Measurements from ENCODE around the gene ADPRHL1. TPM values are rescaled to one million over a fixed set of nuclear protein-coding genes. Genes with fewer than 3 reads are reported as not detected.
A peak's percentile ranks its signal among the peaks of the same experiment; 100 is the strongest.

ADPRHL1 gene
- total RNA-seq, 2 donors from 2014 or later: 1.6 to 2.9 TPM

DNA sequence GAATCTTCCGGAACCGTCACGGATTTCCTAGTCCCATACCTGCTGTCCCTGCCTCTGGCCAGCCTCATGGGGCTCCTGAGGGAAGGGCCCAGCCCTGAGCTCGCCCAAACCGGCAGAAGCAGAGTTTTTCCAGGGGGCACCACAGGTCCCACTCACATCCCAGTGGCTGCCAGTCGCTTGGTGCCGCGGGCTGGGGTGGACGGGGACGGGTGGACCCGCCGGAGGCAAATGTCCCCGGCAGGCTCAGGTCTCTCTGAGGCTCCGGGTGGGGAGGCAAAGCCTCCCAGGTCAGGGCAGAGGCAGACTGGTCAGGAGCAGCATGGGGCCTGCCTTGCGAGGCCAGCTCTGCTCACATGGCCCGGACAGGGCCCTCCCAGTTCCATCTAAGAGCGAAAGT is 24.8 kb downstream of the ADPRHL1 start:
- H3K36me3 Mint-ChIP-seq (ENCODE audit: low read depth): peaks cover 8% of the 10 kb centered on the region
- Histone ChIP-seq H3K4me3 (ENCODE audit: low read length) (no peak overlapping the region), H3K27me3 (ENCODE audit: control insufficient read depth, insufficient read depth, low read length, poor library complexity, severe bottlenecking) (no peaks in the 10 kb centered on the region), H3K4me1 (ENCODE audit: control insufficient read depth, insufficient read depth, low read length) (no peaks in the 10 kb centered on the region), H3K27ac (ENCODE audit: low read depth, low read length) (no peak overlapping the region), H3K9ac (ENCODE audit: extremely low read depth, low read length, poor library complexity, severe bottlenecking) (no peak overlapping the region), H3K36me3 (ENCODE audit: control insufficient read depth, insufficient read depth, low read length) (no peaks in the 10 kb centered on the region), H3K9me3 (ENCODE audit: control insufficient read depth, low read length) (no peaks in the 10 kb centered on the region)
- H3K9me3 Mint-ChIP-seq: no peaks in the 10 kb centered on the region
- H3K27me3 Mint-ChIP-seq (ENCODE audit: insufficient read depth): no peaks in the 10 kb centered on the region
- H3K4me1 Mint-ChIP-seq: no peaks in the 10 kb centered on the region
- WGBS, 2 experiments (ENCODE audit: insufficient coverage in 1 of 2, insufficient read length in 1 of 2): 95 to 100% methylated on average over 1 to 17 of the region's 17 CpGs
- TF ChIP-seq, protein P1, sequence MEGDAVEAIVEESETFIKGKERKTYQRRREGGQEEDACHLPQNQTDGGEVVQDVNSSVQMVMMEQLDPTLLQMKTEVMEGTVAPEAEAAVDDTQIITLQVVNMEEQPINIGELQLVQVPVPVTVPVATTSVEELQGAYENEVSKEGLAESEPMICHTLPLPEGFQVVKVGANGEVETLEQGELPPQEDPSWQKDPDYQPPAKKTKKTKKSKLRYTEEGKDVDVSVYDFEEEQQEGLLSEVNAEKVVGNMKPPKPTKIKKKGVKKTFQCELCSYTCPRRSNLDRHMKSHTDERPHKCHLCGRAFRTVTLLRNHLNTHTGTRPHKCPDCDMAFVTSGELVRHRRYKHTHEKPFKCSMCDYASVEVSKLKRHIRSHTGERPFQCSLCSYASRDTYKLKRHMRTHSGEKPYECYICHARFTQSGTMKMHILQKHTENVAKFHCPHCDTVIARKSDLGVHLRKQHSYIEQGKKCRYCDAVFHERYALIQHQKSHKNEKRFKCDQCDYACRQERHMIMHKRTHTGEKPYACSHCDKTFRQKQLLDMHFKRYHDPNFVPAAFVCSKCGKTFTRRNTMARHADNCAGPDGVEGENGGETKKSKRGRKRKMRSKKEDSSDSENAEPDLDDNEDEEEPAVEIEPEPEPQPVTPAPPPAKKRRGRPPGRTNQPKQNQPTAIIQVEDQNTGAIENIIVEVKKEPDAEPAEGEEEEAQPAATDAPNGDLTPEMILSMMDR (conservative IDR thresholded peaks at IDR 0.05): no peak
- DNase-seq: peak; percentile 52
- peak overlapping the region; percentile 44 for H3K27ac Mint-ChIP-seq
- no peak overlapping the region for H3K4me3 Mint-ChIP-seq

DNA sequence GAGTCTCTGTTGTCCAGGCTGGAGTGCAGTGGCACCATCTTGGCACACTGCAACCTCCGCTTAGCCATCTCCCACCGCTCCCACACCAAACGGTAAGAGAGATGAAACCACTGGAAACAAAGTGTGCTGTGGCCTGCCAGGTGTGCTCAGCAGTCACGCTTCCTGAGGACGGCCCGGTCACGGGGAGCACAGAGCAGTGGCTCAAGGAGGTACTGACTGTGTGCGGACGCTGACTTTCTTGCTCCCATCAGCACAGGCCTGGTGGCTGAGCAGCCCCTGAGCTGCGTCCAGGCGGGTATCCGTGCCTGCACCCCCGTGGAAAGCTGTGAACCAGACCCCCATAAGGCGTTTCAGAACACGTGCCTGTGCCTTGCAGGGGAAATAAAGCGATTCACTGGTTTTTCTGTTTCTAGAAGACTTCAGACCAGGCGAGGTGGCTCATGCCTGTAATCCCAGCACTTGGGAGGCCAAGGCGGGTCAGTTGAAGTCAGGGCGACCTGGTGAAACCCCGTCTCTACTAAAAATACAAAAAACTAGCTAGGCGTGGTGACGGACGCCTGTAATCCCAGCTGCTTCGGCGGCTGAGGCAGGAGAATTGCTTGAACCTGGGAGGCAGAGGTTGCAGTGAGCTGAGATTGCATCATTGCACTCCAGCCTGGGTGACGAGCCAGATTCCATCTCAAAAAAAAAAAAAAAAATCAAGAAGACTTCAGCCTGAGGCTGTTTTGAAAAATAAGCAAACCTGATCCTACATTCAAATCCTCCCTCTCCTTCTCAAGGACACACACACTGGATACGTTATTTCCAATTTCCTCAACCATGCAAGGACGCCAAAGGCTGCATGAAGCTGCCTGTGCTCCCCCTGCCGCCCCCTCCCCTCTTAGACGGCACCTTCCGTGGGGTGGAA is 25.5 kb downstream of the ADPRHL1 start:
- TF ChIP-seq, protein P1 (conservative IDR thresholded peaks at IDR 0.05): no peak
- peak; percentile 43 for DNase-seq
- no peaks in the 10 kb centered on the region for H3K4me1 Mint-ChIP-seq
- 88 to 93% methylated on average over 26 to 31 of the region's 31 CpGs for WGBS, 2 experiments (ENCODE audit: insufficient coverage in 1 of 2, insufficient read length in 1 of 2)
- H3K4me3 Mint-ChIP-seq: no peak overlapping the region
- no peak overlapping the region for H3K27ac ChIP-seq (ENCODE audit: low read depth, low read length)
- no peaks in the 10 kb centered on the region for H3K36me3 ChIP-seq (ENCODE audit: control insufficient read depth, insufficient read depth, low read length)
- no peaks in the 10 kb centered on the region for H3K9me3 ChIP-seq (ENCODE audit: control insufficient read depth, low read length)
- no peaks in the 10 kb centered on the region for H3K9me3 Mint-ChIP-seq
- H3K4me1 ChIP-seq (ENCODE audit: control insufficient read depth, insufficient read depth, low read length): no peaks in the 10 kb centered on the region
- H3K27me3 ChIP-seq (ENCODE audit: control insufficient read depth, insufficient read depth, low read length, poor library complexity, severe bottlenecking): no peaks in the 10 kb centered on the region
- no peaks in the 10 kb centered on the region for H3K27me3 Mint-ChIP-seq (ENCODE audit: insufficient read depth)
- no peak overlapping the region for H3K4me3 ChIP-seq (ENCODE audit: low read length)
- peak overlapping the region; percentile 44 for H3K27ac Mint-ChIP-seq
- H3K36me3 Mint-ChIP-seq (ENCODE audit: low read depth): peaks cover 8% of the 10 kb centered on the region
- no peak overlapping the region for H3K9ac ChIP-seq (ENCODE audit: extremely low read depth, low read length, poor library complexity, severe bottlenecking)

DNA sequence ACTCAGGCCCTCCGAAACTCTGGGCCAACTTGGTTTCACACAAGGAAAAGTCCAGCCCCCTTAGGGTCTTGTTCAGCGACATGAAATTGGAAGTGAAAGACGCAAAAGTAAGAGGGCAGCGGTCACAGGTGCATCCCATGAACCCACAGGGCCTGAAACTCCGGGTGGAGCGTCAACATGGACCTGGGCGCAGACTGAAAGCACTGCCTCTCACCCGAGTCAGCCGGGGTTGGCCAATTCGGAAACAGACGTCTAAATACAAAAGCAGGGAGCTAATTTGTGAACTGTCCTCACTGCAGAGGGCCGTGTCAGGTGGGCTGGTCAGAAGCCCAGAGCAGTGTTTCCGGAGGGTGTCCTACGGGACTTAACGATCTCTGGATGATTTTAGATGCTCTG is 26.7 kb downstream of the ADPRHL1 start:
- peak; percentile 44 for DNase-seq
- Mint-ChIP-seq H3K9me3 (no peaks in the 10 kb centered on the region), H3K27ac (no peak overlapping the region), H3K4me1 (no peaks in the 10 kb centered on the region), H3K36me3 (ENCODE audit: low read depth) (peaks cover 8% of the 10 kb centered on the region), H3K4me3 (no peak overlapping the region), H3K27me3 (ENCODE audit: insufficient read depth) (no peaks in the 10 kb centered on the region)
- no peak overlapping the region for H3K4me3 ChIP-seq (ENCODE audit: low read length)
- no peaks in the 10 kb centered on the region for H3K36me3 ChIP-seq (ENCODE audit: control insufficient read depth, insufficient read depth, low read length)
- no peaks in the 10 kb centered on the region for H3K4me1 ChIP-seq (ENCODE audit: control insufficient read depth, insufficient read depth, low read length)
- H3K27me3 ChIP-seq (ENCODE audit: control insufficient read depth, insufficient read depth, low read length, poor library complexity, severe bottlenecking): no peaks in the 10 kb centered on the region
- no peak overlapping the region for H3K9ac ChIP-seq (ENCODE audit: extremely low read depth, low read length, poor library complexity, severe bottlenecking)
- TF ChIP-seq, protein P1 (conservative IDR thresholded peaks at IDR 0.05): no peak
- no peak overlapping the region for H3K27ac ChIP-seq (ENCODE audit: low read depth, low read length)
- no peaks in the 10 kb centered on the region for H3K9me3 ChIP-seq (ENCODE audit: control insufficient read depth, low read length)
- WGBS, 2 experiments (ENCODE audit: insufficient coverage in 1 of 2, insufficient read length in 1 of 2): 91 to 93% methylated on average over 15 of the region's 15 CpGs
